NCI-H128 (cell line): ENCODE measurements around the gene LGALS12.
"Not testable (repeated sequence)": the region's sequence is repeated elsewhere in the genome, so short reads cannot be mapped to it uniquely, and the experiment has no call there.

Experiments used
- DNase-seq: peaks from one replicate; lab custom pipeline; 2025; ENCODE audit not compliant: unreplicated experiment; lab: John Stamatoyannopoulos, UW

Gene LGALS12

DNA sequence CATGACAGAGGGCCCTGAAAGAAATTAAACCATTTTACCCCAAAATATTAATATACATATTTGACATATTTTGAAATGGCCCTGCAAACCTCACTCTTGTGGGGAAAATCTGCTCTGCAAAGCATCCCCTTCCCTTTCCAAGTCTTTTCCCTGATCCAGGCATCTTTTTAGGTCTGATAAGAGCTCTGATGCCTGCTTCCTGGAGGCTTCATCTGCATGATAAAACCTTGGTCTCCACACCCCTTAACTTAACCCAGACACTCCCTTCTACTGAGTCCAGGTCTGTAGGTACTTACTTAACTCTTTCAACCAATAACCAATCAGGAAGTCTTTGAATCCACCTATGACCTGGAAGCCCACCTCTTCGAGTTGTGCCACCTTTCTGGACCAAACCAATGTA, 1.8 kb upstream of the LGALS12 start:
- DNase-seq: no peak

DNA sequence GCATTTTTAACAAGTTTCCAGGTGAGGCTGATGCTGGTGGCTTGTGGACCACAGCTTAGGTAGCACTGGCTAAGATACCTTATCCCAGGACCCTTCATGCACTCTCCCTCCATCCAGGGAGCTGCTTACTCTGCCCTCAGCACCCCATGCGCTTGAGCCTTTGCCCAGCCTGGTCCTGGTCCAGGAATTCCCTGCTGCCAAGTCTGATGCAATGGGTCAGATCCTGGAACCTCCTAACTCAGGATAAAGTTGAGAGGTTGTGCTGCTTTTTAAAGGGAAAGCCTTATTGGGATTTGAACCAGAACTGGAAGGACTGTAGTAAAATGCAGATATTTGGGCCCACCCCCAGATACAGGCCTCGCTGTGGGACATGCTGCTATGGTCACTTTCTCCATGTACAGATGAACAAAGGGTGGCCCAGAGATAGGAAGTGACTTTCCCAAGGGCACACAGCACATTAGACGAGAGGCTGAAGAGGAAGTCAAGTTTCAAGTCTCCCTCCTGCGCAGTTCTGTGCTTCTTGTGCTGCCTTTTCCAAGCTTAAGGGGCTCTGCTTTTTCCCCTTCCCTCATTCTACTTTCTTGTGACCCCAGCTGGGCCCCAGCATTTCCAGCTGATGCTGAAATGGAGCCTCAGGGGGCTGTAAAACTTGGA, 824 bp upstream of the LGALS12 start:
- no peak for DNase-seq

DNA sequence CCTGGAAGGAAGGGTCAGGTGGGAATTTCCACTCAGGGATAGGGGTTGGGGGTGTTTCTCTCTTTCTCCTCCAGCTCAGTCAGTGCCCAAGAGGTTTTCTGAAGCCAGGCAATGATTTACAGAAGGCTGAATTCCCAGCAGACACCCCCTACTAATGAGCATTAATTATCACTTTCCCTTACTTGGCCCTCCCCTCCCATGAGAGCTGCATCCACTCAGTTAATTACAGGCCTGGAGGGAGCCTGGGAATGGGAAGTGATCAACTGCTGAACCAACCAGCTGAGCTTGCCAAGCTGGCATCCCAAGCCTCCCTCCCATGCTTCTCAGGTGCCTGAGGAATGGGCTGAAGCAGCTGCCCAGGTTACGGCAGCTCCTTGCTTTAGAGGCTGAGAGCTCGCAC, 992 bp downstream of the LGALS12 start:
- no peak for DNase-seq

DNA sequence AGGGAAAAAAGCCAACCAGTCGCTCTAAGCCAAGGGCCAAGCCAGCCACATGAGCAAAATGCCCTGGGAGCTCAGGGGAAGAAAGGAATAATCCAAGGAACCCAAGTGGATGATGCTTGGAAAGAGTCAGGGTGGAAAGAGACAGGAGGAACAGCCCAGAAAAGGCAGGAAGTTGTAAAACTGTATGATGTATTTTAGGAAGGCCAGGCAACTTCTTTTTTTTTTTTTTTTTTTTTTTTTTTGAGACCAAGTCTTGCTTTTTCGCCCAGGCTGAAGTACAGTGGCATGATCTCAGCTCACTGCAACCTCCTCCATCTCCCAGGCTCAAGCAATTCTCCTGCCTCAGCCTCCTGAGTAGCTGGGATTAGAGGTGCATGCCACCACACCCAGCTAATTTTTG, 1.6 kb downstream of the LGALS12 start:
- no peak for DNase-seq

DNA sequence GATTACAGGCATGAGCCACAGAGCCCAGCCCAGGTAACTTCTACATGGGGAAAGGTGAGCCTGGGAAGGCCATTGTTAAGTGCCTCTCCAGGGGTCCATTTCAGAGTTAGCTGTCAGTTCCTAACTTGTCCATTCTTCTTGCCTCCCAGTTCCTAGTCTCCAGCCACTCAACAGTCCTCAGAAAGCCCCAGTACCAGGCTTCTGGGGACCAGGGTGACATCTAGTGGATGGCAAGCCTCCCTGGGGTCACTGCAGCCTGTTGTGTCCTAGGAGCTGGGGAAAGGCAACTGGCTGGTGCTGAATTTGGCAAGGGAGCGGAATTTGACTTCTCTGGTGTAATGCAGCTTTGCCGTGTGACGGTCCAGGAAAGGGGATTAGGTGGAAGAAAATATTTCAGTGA, 2.1 kb downstream of the LGALS12 start:
- DNase-seq: no peak

DNA sequence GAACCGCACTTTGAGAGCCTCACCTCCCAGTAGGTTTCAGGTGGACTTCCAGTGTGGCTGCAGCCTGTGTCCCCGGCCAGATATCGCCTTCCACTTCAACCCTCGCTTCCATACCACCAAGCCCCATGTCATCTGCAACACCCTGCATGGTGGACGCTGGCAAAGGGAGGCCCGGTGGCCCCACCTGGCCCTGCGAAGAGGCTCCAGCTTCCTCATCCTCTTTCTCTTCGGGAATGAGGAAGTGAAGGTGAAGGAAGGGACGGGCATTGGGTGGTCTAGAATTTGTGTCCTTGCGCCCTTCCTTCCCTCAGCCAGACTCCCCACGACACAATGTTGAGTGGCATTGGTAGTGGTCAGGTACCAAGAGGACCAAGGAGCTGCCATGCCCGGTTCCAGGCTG, 2.9 kb downstream of the LGALS12 start:
- DNase-seq: no peak

DNA sequence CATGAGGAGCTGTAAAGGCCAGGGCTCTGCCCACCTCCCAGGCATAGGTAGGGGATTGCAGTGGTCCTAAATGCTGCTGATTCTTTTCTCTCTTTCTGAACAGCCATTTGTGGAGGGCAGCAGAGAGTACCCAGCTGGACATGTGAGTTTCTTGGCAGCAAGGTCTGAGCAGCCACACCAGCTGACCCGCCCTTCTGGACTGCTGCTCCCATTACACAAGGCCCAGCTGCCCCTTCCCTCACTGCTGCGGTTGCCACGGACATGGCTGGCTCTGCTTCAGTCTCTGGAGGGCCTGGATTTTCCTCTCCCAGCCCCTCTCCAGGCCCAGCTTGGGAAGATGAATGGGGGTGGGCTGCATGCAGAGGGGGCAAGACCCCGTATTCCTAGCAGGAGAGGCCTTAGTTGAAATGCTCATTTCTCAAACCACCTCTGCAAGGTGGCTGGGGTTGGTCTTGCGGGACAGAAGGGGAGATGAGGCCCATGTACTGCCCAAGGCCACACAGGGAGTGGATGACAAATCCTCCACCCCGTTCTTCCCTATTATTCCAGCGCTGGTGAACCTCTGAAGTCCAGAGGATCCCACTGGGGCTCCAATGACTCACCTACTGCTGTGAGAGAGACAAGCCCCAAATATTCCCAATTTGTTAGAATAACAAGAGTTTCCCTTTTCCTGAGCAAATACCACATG, 4.6 kb downstream of the LGALS12 start:
- DNase-seq: no peak

DNA sequence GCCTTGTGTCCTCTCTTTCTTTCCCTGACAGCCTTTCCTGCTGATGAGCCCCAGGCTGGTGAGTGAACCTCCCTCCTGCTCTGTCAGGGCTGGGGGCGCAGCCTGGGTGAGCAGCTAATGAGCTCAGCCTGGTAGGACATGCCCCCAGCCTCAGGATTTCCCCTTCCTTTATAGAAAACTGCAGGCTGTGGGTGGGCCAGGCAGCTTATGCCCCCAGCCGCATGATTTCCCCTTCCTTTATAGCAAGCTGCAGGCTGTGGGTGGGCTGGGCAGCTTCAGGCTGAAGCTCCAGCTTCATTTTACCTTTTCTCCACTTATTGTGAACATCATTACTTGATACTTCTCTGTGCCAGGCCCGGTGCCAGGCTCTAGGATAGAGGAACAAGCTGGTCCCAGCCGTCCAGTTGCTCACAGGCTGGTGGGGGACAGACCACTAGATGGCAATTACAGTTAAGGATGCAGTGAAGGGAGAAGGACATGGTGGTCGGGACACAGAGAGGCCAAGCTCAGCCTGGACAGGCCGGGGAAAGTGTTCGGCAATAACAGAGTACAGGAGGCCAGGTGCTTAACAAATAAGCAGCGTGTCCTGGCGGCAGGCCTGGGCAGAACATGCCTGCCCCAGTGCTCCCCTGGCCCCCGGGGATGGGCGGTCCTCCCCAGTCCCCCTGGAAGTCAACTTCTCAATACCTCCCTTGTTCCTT, 5.3 kb downstream of the LGALS12 start:
- DNase-seq: no peak

DNA sequence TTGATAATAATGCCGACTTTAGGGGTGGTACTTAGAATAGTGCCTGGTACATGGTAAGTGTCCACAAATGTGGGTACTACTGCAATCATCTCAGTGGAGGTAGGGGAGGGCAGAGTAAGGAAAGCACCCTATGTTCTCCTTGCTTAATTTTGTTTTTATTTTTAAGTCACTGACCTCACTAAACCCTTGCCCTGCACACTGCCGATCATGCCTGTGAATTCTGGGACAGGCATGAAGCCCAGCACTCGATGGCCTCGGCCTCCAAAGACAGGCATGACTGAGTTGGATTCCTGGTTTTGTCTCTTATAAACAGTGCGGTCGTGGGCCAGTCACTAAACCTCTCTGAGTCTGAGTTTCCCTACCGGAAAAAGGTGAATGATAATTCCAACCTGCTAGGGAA, 6.9 kb downstream of the LGALS12 start:
- no peak for DNase-seq

DNA sequence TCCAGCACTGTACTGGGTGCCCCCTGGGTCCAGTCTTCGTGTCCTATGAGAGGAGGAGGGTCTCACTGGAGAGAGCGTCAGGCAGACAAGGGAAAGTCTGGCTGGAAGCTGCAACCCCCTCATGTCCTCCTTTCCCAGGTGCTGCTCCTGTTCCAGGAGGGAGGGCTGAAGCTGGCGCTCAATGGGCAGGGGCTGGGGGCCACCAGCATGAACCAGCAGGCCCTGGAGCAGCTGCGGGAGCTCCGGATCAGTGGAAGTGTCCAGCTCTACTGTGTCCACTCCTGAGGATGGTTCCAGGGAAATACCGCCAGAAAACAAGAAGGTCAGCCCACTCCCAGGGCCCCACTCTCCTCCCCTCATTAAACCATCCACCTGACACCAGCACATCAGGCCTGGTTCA, 10.2 kb downstream of the LGALS12 start:
- DNase-seq: no peak

DNA sequence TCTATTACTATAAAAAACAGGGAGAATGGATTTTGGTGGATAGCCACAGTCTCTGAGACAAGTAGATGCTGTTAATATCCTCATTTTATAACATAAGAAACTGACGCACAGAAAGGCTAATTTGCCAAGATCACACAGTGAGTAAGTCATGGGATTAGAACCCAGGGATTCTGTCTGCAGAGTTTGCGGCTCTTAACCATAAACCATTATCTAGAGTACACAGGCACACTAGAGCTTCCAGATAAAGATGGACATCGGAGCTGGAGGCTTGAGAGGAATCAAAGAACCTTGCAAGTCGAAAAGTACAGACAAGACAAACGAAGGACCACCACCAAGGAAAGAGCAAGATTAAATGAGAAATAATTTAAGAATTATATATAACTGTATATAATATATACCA, 11.3 kb downstream of the LGALS12 start:
- no peak for DNase-seq

DNA sequence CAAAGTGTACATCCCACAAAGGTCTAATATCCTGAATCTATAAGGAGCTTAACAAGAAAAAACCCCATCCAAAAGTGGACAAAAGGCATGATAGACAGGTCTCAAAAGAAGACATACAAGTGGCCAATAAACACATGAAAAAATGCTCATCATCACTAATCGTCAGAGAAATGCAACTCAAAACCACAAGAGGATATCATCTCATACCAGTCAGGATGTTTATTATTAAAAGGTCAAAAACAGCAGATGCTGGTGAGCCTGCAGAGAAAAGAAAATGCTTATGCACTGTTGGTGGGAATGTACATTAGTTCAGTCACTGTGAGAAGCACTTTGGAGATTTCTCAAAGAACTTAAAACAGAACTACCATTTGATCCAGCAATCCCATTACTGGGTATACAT, 12.7 kb downstream of the LGALS12 start:
- no peak for DNase-seq

DNA sequence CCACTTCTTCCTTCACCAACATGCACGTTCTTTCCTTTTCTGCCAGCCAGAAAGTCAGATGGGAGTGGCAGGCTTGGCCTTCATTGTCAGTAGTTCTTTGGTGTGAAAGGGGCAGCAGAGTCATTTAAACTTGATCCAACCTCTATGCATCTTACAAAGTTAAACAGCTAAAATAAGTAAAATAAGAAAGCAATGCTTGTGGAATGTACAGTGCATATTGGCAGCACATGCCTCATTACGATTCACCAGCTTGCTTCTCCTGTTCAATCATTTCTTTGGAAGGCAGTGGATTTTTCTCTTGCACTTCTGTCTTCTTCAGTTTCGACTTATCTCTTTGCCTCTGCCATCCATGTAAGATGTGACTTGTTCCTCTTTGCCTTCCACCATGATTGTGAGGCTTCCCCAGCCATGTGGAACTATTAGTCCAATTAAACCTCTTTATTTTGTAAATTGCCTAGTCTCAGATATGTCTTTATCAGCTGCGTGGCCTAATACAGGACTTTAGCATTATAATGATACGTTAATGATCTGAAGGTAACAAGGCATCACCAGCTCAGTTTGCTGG, 14.8 kb downstream of the LGALS12 start:
- DNase-seq: no peak

DNA sequence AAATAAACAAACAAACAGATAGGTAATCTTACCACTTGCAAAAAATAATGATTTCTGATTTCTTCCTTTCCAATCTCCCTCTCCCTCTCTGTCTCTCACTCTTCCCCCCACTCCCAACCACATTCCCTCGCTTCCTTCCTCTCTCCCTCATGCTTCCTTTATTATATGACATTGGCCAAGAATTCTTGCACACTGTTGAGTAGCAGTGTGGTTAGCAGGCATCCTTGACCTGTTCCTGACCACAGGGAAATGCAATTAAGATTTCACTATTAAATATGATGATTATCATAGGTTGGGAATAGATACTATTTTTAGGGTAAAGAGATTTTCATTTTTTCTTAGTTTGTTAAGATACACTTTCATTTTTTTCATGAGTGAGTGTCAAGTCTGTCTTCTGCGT, 16.0 kb downstream of the LGALS12 start:
- no peak for DNase-seq

DNA sequence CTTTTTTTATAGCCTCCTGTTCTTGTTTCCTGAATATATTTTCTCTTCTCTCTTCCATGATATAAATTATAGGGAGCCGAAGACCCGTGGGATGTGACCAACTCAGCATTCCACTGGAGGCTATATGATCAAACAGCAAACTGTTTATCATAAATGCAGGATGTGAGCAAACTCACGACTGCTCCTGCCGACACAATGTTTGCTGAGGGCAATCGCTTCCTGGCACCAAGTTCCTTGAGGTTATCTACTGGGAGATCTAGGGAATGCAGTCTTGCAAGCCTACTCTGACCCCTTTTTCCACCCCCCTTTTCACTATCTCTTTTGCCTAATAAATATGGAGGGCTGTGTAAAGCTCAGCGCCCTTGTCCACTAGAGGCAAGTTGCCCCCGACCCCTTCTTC, 17.3 kb downstream of the LGALS12 start:
- no peak for DNase-seq

DNA sequence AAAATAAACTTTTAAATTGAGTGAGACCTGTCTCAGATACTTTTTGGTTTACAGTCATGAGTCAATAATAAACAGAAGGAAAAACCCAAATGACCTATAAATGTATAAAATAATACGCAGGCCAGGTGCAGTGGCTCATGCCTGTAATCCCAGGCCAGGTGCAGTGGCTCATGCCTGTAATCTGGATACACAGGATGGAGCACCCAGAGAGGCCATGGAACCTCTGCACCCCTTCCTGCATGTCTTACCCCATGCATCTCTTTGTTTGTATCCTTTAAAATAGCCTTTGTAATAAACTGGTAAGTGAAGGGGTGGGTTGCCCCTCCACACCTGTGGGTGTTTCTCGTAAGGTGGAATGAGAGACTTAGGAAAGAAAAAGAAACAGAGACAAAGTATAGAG, 21.8 kb downstream of the LGALS12 start:
- no peak for DNase-seq

DNA sequence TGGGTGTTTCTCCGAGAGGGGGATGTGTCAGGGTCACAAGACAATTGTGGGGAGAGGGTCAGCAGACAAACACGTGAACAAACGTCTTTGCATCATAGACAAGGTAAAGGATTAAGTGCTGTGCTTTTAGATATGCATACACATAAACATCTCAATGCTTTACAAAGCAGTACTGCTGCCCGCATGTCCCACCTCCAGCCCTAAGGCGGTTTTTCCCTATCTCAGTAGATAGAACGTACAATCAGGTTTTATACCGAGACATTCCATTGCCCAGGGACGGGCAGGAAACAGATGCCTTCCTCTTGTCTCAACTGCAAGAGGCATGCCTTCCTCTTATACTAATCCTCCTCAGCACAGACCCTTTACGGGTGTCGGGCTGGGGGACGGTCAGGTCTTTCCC, 22.3 kb downstream of the LGALS12 start:
- DNase-seq: not testable (repeated sequence)

DNA sequence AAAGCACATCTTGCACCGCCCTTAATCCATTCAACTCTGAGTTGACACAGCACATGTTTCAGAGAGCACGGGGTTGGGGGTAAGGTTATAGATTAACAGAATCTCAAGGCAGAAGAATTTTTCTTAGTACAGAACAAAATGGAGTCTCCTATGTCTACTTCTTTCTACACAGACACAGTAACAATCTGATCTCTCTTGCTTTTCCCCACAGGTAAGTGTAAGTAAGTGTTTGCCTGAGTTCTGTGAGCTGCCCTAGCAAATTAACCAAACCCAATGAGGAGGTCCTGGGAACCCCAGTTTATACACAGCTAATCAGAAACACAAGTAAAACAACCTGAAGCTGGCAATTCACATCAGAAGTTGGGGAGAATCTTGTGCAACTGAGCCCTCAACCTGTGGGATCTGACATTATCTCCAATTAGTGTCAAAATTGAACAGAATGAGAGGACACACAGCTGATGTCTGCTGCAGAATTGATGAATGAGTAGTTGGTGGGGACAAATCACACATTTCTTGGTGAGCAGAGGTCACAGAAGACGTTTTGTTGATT, 22.9 kb downstream of the LGALS12 start:
- DNase-seq: not testable (repeated sequence)

DNA sequence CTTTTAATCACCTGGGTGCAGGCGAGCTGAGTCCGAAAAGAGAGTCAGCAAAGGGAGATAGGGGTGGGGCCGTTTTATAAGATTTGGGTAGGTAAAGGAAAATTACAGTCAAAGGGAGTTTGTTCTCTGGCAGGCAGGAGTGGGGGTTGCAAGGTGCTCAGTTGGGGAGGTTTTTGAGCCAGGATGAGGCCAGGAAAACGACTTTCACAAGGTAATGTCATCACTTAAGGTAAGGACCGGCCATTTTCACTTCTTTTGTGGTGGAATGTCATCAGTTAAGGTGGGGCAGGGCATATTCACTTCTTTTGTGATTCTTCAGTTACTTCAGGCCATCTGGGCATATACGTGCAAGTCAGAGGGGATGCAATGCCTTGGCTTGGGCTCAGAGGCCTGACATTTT, 23.5 kb downstream of the LGALS12 start:
- DNase-seq: not testable (repeated sequence)

DNA sequence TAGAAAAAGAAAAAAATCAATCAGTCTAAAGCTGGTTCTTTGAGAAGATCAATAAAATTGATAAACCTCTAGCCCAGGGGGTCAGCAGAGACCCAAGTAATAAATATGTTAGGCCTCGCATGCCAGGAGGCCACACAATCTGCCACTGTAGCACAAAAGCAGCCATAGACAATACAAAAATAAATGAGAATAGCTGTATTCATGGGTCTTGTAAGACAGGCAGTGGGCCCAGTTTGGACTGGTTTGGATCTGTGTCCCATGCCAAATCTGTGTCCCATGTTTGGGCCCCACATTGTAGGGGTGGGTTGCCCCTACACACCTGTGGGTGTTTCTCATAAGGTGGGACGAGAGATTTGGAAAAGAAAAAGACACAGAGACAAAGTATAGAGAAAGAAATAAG, 24.1 kb downstream of the LGALS12 start:
- DNase-seq: no peak

DNA sequence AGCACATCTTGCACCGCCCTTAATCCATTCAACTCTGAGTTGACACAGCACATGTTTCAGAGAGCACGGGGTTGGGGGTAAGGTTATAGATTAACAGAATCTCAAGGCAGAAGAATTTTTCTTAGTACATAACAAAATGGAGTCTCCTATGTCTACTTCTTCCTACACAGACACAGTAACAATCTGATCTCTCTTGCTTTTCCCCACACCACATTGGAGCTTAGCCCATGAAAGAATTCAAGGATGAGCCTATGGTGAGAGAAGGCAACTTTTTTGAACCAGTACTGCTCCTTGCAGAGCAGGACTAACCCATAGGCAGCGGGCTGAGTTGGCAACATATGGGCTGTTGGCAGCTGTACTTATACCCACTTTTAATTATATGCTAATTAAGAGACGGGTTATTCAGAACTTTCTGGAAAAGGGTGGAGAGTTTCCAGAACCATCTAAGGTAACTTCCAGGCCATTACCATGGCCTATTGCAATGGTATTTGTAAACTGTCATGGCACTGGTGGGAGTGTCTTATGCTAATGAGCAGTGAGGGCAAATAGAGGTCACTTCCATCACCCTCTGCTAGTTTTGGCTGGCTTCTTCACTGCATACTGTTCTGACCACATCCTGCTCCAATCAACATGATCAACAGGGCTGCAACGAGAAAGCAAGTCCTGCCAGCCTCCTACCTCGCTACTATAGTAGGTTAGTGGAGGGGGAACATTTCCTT, 25.3 kb downstream of the LGALS12 start:
- not testable (repeated sequence) for DNase-seq
